GM13976 (cell line): Measurements from ENCODE around the gene OSCP1.

Experiments
- DNase-seq: peaks from one replicate; pipeline ENCODE4 v3.0.0; 2012; ENCODE audit warnings: low spot score
- CTCF ChIP-seq: IDR thresholded peaks from 2 replicates; pipeline ENCODE4 v1.5.1; 2012; ENCODE audit warnings: borderline replicate concordance, mild to moderate bottlenecking; ENCODE audit not compliant: insufficient read depth; ENCODE audit errors: extremely low read depth, missing control alignments, control extremely low read depth
- in situ Hi-C: fragments of 300-500 bp; cut with MboI; formaldehyde crosslinking; loops from one replicate; pipeline ENCODE4 v1.12.0; 2022; ENCODE audit warnings: low sequenced_read_pairs, mixed read lengths, inconsistent platforms; ENCODE audit not compliant: unreplicated experiment

OSCP1 gene

DNA sequence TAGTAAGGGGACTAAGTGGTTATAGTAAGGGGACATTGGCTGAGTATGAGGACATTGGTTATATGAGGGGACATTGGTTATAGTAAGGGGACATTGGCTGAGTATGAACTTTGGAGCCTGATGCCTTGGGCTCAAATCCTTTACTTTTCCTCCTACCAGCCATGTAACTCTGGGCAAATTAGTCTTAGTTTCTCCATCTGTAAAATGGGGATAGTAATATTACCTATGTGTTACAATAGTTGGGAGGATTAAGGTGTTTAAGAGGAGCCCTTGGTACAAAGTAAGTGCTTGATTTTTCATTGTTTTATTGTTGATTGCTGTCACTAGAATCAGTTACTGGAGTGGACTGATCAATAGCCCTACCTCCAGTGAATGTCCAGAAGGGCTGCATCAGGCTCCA, 2.8 kb downstream of the OSCP1 start:
- TF ChIP-seq CTCF = no peak
- in situ Hi-C loops = no loop called here
- no peak for DNase-seq

DNA sequence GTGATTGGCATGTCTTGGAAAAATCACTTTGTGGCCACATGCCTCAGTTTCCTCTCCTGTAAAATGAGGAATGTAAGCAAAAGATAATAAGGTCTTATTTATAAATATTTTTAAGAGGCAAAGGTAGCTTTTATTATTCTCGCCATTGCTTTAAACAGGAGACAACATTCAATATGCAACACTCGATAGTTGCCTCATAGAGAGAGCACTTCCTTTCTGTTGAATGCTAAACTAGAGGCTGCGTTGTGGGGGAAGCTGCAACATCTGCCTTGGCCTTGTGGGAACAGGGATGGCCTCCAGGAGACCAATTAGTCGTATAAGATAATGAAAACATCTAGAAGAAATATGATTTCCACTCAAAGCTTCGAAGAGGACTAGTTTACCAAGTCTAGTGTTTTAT, 3.5 kb downstream of the OSCP1 start:
- DNase-seq = no peak

GRCh38 chr1:36446271-36446670, 4.0 kb downstream of the OSCP1 start:
- DNase-seq = peak; percentile 44
- in situ Hi-C loops = no loop called here

More for the DNA sequence above, 3.5 kb downstream of the OSCP1 start:
- in situ Hi-C loops = no loop called here
- TF ChIP-seq CTCF = no peak

DNA sequence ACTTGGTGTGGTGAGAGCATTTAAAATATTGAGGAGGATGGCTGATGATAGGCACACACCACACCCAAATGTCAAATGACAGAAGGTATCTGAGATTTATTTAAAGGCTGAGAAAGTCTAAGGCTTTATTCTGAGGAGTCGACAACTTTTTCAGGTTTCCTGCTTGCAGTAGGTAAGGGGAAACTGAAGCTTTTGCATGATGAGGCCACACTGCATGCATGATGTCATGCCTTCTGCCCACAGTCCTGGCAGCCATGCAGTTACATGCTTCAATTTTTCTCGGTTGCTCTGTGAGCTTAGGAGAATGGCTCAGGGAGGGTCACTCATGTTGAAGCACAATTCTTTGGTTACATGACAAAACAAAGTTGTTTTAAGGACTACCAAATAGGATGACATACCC, 7.0 kb downstream of the OSCP1 start:
- DNase-seq = no peak
- in situ Hi-C loops = no loop called here

More at GRCh38 chr1:36446271-36446670, 4.0 kb downstream of the OSCP1 start:
- TF ChIP-seq CTCF = peak; percentile 53

GRCh38 chr1:36442337-36442736, 7.9 kb downstream of the OSCP1 start:
- DNase-seq = no peak
- in situ Hi-C loops = no loop called here
- no peak for TF ChIP-seq CTCF

More for the DNA sequence above, 7.0 kb downstream of the OSCP1 start:
- no peak for TF ChIP-seq CTCF

- DNase-seq = no peak
- in situ Hi-C loops = no loop called here
- no peak for TF ChIP-seq CTCF
These were observed 9.6 kb downstream of the OSCP1 start for GRCh38 chr1:36440646-36441045.

DNA sequence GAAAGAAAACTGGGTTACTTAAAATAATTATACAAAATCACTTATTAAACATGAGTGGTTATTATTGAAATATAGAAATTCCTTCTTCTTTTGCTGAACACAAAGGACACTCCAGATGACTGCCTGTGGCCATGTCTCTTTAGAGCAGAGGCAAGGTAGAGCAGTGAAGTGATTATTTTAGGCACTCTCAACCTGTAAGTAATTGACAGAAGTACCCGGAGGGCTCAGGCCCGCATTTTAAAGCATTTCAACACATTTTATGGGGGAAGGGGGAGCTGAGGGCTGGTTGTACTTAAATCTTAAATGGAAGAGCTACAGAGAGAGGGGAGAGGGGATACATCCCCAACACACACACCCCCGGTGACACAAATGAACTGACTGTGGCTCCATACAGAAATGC, 10.2 kb downstream of the OSCP1 start:
- no peak for TF ChIP-seq CTCF
- in situ Hi-C loops = no loop called here
- DNase-seq = no peak
